ENCODE measurements around the gene CA7.

GRCh38 chr16:66900721-66901441 is 56.7 kb downstream of the CA7 start:
- no peak for TF ChIP-seq CTCF (IDR thresholded peaks at IDR 0.05 in 8 of 11, conservative IDR thresholded peaks at IDR 0.05 in 3 of 11)
- no peak for TF ChIP-seq POLR2AphosphoS5 (IDR thresholded peaks at IDR 0.05)
- no peak for TF ChIP-seq POLR2A (IDR thresholded peaks at IDR 0.05)
